ENCODE measurements around the gene RASAL2.

DNA sequence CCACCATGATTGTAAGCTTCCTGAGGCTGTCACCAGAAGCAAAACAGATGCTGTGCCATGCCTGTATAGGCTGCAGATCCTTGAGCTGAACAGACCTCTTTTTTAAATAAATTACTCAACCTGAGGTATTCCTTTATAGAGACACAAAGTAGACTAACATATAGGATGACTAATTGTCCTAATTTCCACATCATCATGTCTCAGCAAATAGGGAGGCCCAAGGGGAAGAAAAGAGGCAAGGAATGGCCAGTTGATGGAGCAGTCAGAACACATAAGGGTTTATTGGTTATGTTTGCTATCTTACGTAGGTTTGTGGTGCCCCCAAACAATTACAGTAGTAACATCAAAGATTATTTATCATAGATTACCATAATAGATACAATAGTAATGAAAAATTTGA lies 126.2 kb downstream of the RASAL2 start:
- TF ChIP-seq, protein P1, sequence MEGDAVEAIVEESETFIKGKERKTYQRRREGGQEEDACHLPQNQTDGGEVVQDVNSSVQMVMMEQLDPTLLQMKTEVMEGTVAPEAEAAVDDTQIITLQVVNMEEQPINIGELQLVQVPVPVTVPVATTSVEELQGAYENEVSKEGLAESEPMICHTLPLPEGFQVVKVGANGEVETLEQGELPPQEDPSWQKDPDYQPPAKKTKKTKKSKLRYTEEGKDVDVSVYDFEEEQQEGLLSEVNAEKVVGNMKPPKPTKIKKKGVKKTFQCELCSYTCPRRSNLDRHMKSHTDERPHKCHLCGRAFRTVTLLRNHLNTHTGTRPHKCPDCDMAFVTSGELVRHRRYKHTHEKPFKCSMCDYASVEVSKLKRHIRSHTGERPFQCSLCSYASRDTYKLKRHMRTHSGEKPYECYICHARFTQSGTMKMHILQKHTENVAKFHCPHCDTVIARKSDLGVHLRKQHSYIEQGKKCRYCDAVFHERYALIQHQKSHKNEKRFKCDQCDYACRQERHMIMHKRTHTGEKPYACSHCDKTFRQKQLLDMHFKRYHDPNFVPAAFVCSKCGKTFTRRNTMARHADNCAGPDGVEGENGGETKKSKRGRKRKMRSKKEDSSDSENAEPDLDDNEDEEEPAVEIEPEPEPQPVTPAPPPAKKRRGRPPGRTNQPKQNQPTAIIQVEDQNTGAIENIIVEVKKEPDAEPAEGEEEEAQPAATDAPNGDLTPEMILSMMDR (IDR thresholded peaks at IDR 0.05) = no peak
- no peak for TF ChIP-seq POLR2A (IDR thresholded peaks at IDR 0.05)
